Ectodermal cell (in vitro differentiated cells): ENCODE data around the gene FSTL4.

Source experiments
- H3K27ac ChIP-seq: 2 replicates; pipeline ENCODE4 v1.7.0; 2013; ENCODE audit warnings: mild to moderate bottlenecking, low read depth, low read length; ENCODE audit not compliant: insufficient read depth, poor library complexity, severe bottlenecking
- H3K27me3 ChIP-seq: 2 replicates; pipeline ENCODE4 v1.7.0; 2013; ENCODE audit warnings: mild to moderate bottlenecking, low read length; ENCODE audit not compliant: insufficient read depth, control insufficient read depth, poor library complexity, severe bottlenecking
- H3K36me3 ChIP-seq: one replicate; pipeline ENCODE4 v1.7.0; 2013; ENCODE audit warnings: low read length; ENCODE audit not compliant: control insufficient read depth, insufficient read depth
- H3K4me1 ChIP-seq: one replicate; pipeline ENCODE4 v1.7.0; 2013; ENCODE audit warnings: low read length; ENCODE audit not compliant: control insufficient read depth, insufficient read depth
- H3K4me3 ChIP-seq: 2 replicates; pipeline ENCODE4 v1.7.0; 2013; ENCODE audit warnings: low read depth, low read length, control low read depth; ENCODE audit not compliant: insufficient read depth
- H3K9me3 ChIP-seq: 2 replicates; pipeline ENCODE4 v1.7.0; 2013; ENCODE audit warnings: mild to moderate bottlenecking, low read length, moderate library complexity; ENCODE audit not compliant: control insufficient read depth
- WGBS, 2 experiments: methylation state at CpG; one replicate each; pipeline ENCODE4 v1.1.7; 2013; ENCODE audit warnings: missing lambda C conversion rate in 2 of 2; 5-methylcytosine and 5-hydroxymethylcytosine counted together

Gene FSTL4

GRCh38 chr5:133331941-133332340 is 280.4 kb downstream of the FSTL4 start:
- Histone ChIP-seq H3K9me3 (no peaks in the 10 kb centered on the region), H3K4me1 (no peaks in the 10 kb centered on the region), H3K36me3 (no peaks in the 10 kb centered on the region), H3K27me3 (no peaks in the 10 kb centered on the region), H3K4me3 (no peak overlapping the region), H3K27ac (no peak overlapping the region)
- WGBS, 2 experiments = 87 to 88% methylated on average over 12 of the region's 12 CpGs

GRCh38 chr5:133330956-133331355 is 281.4 kb downstream of the FSTL4 start:
- Histone ChIP-seq H3K27me3 (no peaks in the 10 kb centered on the region), H3K4me3 (no peak overlapping the region), H3K36me3 (no peaks in the 10 kb centered on the region), H3K4me1 (no peaks in the 10 kb centered on the region), H3K9me3 (no peaks in the 10 kb centered on the region), H3K27ac (no peak overlapping the region)
- WGBS, 2 experiments = 86 to 92% methylated on average over 5 of the region's 5 CpGs

- WGBS, 2 experiments = 91 to 94% methylated on average over 11 of the region's 11 CpGs
- H3K27me3 ChIP-seq = no peaks in the 10 kb centered on the region
Measured at GRCh38 chr5:133328800-133329199, 283.5 kb downstream of the FSTL4 start.

GRCh38 chr5:133327946-133328401 is 284.4 kb downstream of the FSTL4 start:
- H3K9me3 ChIP-seq = no peaks in the 10 kb centered on the region
- no peak overlapping the region for H3K27ac ChIP-seq
- no peak overlapping the region for H3K4me3 ChIP-seq
- H3K27me3 ChIP-seq = no peaks in the 10 kb centered on the region
- 59 to 67% methylated on average over 5 of the region's 5 CpGs for WGBS, 2 experiments
- no peaks in the 10 kb centered on the region for H3K4me1 ChIP-seq
- no peaks in the 10 kb centered on the region for H3K36me3 ChIP-seq

More at GRCh38 chr5:133328800-133329199, 283.5 kb downstream of the FSTL4 start:
- H3K9me3 ChIP-seq = no peaks in the 10 kb centered on the region
- H3K36me3 ChIP-seq = no peaks in the 10 kb centered on the region
- H3K4me1 ChIP-seq = no peaks in the 10 kb centered on the region
- no peak overlapping the region for H3K4me3 ChIP-seq
- H3K27ac ChIP-seq = no peak overlapping the region

GRCh38 chr5:133326361-133326760 is 286.0 kb downstream of the FSTL4 start:
- H3K36me3 ChIP-seq = no peaks in the 10 kb centered on the region
- H3K27me3 ChIP-seq = no peaks in the 10 kb centered on the region
- H3K4me3 ChIP-seq = no peak overlapping the region
- no peaks in the 10 kb centered on the region for H3K9me3 ChIP-seq
- no peaks in the 10 kb centered on the region for H3K4me1 ChIP-seq
- no peak overlapping the region for H3K27ac ChIP-seq
- 94% methylated on average over 5 of the region's 5 CpGs for WGBS, 2 experiments

GRCh38 chr5:133325864-133326263 is 286.5 kb downstream of the FSTL4 start:
- no peaks in the 10 kb centered on the region for H3K27me3 ChIP-seq
- H3K36me3 ChIP-seq = no peaks in the 10 kb centered on the region
- no peak overlapping the region for H3K4me3 ChIP-seq
- no peaks in the 10 kb centered on the region for H3K9me3 ChIP-seq
- H3K4me1 ChIP-seq = no peaks in the 10 kb centered on the region
- WGBS, 2 experiments = 93 to 95% methylated on average over 5 of the region's 5 CpGs
- no peak overlapping the region for H3K27ac ChIP-seq

- no peak overlapping the region for H3K4me3 ChIP-seq
- H3K9me3 ChIP-seq = no peaks in the 10 kb centered on the region
- 95 to 97% methylated on average over 4 of the region's 4 CpGs for WGBS, 2 experiments
- H3K27me3 ChIP-seq = no peaks in the 10 kb centered on the region
- H3K27ac ChIP-seq = no peak overlapping the region
- H3K36me3 ChIP-seq = no peaks in the 10 kb centered on the region
- H3K4me1 ChIP-seq = peaks cover 1% of the 10 kb centered on the region
Measured at GRCh38 chr5:133324926-133325325, 287.4 kb downstream of the FSTL4 start.

GRCh38 chr5:133323494-133324457 is 288.6 kb downstream of the FSTL4 start:
- Histone ChIP-seq H3K27ac (no peak overlapping the region), H3K9me3 (no peaks in the 10 kb centered on the region), H3K27me3 (no peaks in the 10 kb centered on the region), H3K4me3 (no peak overlapping the region), H3K4me1 (peaks cover 3% of the 10 kb centered on the region), H3K36me3 (no peaks in the 10 kb centered on the region)
- 83 to 85% methylated on average over 13 of the region's 13 CpGs for WGBS, 2 experiments

GRCh38 chr5:133322743-133323142 is 289.6 kb downstream of the FSTL4 start:
- Histone ChIP-seq H3K4me3 (no peak overlapping the region), H3K27ac (no peak overlapping the region), H3K4me1 (peaks cover 3% of the 10 kb centered on the region), H3K36me3 (no peaks in the 10 kb centered on the region), H3K9me3 (no peaks in the 10 kb centered on the region), H3K27me3 (no peaks in the 10 kb centered on the region)
- WGBS, 2 experiments = 94 to 95% methylated on average over 5 of the region's 5 CpGs

- peaks cover 3% of the 10 kb centered on the region for H3K4me1 ChIP-seq
- whole genome bisulfite sequencing, 2 experiments = 86 to 87% methylated on average over 6 of the region's 6 CpGs
- H3K27me3 ChIP-seq = no peaks in the 10 kb centered on the region
Measured at GRCh38 chr5:133321833-133322420, 290.4 kb downstream of the FSTL4 start.

More at GRCh38 chr5:133321833-133322420, 290.4 kb downstream of the FSTL4 start:
- Histone ChIP-seq H3K4me3 (no peak overlapping the region), H3K27ac (no peak overlapping the region), H3K36me3 (no peaks in the 10 kb centered on the region), H3K9me3 (no peaks in the 10 kb centered on the region)
